Measurements from ENCODE around the gene ELFN1. TPM values are rescaled to one million over a fixed set of nuclear protein-coding genes. Genes with fewer than 3 reads are reported as not detected.

Gene ELFN1
- polyA plus RNA-seq, 1 of the 3 experiments (the other 2 are of a cell fraction) = 0.05 TPM

DNA sequence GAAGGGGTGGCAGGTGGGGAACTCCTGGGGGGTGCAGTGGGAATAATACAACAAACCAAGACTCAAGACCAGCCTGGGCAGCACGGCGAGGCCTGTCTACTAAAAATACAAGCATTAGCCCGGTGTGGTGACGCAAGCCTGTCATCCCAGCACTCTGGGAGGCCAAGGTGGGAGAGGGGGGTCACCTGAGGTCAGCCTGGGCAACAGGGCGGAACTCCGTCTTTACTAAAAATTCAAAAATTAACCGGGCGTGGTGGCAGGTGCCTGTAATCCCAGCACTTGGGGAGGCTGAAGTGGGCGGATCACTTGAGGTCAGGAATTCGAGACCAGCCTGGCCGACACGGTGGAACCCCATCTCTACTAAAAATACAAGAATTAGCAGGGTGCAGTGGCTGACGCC is 48.4 kb upstream of the ELFN1 start:
- no peak overlapping the region for H3K4me2 ChIP-seq
- H3K4me3 ChIP-seq (ENCODE audit: low read depth in 2 of 2, low read length in 1 of 2) = no peak overlapping the region
- ChIA-PET CTCF (interaction anchor here (1.0 kb wide), 1 partner anchor 43 kb away, joined by 3 read pairs; no protein-coding TSS in a partner anchor), POLR2A (no interaction called here)
- no peaks in the 10 kb centered on the region for H3K36me3 ChIP-seq (replicated peaks in 1 of 2; ENCODE audit: control insufficient read depth in 1 of 2, insufficient read depth in 2 of 2, low read length in 1 of 2)
- peaks cover 0 to 7% of the 10 kb centered on the region in 2 experiments; a peak in 1 of 4 replicates for H3K4me1 ChIP-seq (ENCODE audit: control insufficient read depth in 1 of 2, insufficient read depth in 2 of 2, low read depth in 1 of 2, low read length in 1 of 2)
- H4K20me1 ChIP-seq (ENCODE audit: insufficient read depth) = no peaks in the 10 kb centered on the region
- H3K27ac ChIP-seq (ENCODE audit: low read depth in 2 of 2, low read length in 1 of 2) = no peak overlapping the region
- no peak overlapping the region for H2AFZ ChIP-seq (ENCODE audit: low read depth)
- no peak for DNase-seq
- 0 out of 2 replicates have a peak, but pooled peaks cover 8% of the 10 kb centered on the region for H3K27me3 ChIP-seq (ENCODE audit: insufficient read depth)
- 84% methylated on average over 13 of the region's 13 CpGs for WGBS (ENCODE audit: low lambda C conversion rate)
- no peaks in the 10 kb centered on the region for H3K79me2 ChIP-seq (ENCODE audit: insufficient read depth)
- no peak overlapping the region for H3K9ac ChIP-seq
- no peaks in the 10 kb centered on the region for H3K9me2 ChIP-seq
- no peaks in the 10 kb centered on the region for H3K9me3 ChIP-seq
- H3F3A ChIP-seq (replicated peaks; ENCODE audit: insufficient read depth) = no peaks in the 10 kb centered on the region
- no peak for TF ChIP-seq FOXM1 (IDR thresholded peaks at IDR 0.05; ENCODE audit: low read depth)

DNA sequence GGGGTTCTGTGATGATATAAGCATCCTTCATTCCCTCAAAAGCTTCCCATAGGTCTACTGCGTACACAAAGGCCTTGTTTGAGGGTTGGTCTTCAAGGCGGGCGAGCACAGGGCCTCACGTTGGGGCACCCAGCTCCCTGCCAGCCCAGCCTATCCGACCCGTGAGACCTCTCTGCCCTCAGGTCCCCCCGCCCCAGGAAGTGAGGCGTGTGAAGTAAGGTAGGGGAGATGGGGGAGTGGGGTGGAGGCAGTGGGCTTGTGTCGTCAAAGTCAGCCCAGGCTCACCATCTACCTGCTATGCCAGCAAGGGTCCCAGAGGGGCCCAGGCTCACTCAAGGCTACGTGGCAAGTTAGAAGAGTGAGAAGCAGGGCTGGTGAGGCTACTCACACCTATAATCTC is 47.6 kb upstream of the ELFN1 start:
- H3F3A ChIP-seq (replicated peaks; ENCODE audit: insufficient read depth) = no peaks in the 10 kb centered on the region
- ChIA-PET CTCF (interaction anchor here (1.0 kb wide), 1 partner anchor 43 kb away, joined by 3 read pairs; no protein-coding TSS in a partner anchor), POLR2A (no interaction called here)
- H3K9ac ChIP-seq = no peak overlapping the region
- no peaks in the 10 kb centered on the region for H4K20me1 ChIP-seq (ENCODE audit: insufficient read depth)
- WGBS (ENCODE audit: low lambda C conversion rate) = 47% methylated on average over 10 of the region's 10 CpGs
- no peak overlapping the region for H3K4me2 ChIP-seq
- H3K36me3 ChIP-seq (replicated peaks in 1 of 2; ENCODE audit: control insufficient read depth in 1 of 2, insufficient read depth in 2 of 2, low read length in 1 of 2) = no peaks in the 10 kb centered on the region
- TF ChIP-seq POLR2AphosphoS5 (IDR thresholded peaks at IDR 0.05; ENCODE audit: low read depth, low read length) = no peak
- TF ChIP-seq, protein P1, sequence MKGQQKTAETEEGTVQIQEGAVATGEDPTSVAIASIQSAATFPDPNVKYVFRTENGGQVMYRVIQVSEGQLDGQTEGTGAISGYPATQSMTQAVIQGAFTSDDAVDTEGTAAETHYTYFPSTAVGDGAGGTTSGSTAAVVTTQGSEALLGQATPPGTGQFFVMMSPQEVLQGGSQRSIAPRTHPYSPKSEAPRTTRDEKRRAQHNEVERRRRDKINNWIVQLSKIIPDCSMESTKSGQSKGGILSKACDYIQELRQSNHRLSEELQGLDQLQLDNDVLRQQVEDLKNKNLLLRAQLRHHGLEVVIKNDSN (IDR thresholded peaks at IDR 0.05; ENCODE audit: borderline replicate concordance, low read depth) = no peak
- TF ChIP-seq RCOR1 (IDR thresholded peaks at IDR 0.05; ENCODE audit: low read length) = no peak
- TF ChIP-seq JUND (IDR thresholded peaks at IDR 0.05) = no peak
- TF ChIP-seq NRF1 (IDR thresholded peaks at IDR 0.05; ENCODE audit: low read depth, low read length) = no peak
- TF ChIP-seq TEAD4 (IDR thresholded peaks at IDR 0.05; ENCODE audit: borderline replicate concordance, insufficient read depth) = no peak
- TF ChIP-seq, protein P2, sequence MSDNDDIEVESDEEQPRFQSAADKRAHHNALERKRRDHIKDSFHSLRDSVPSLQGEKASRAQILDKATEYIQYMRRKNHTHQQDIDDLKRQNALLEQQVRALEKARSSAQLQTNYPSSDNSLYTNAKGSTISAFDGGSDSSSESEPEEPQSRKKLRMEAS (IDR thresholded peaks at IDR 0.05; ENCODE audit: low read depth) = no peak
- TF ChIP-seq, protein P3, sequence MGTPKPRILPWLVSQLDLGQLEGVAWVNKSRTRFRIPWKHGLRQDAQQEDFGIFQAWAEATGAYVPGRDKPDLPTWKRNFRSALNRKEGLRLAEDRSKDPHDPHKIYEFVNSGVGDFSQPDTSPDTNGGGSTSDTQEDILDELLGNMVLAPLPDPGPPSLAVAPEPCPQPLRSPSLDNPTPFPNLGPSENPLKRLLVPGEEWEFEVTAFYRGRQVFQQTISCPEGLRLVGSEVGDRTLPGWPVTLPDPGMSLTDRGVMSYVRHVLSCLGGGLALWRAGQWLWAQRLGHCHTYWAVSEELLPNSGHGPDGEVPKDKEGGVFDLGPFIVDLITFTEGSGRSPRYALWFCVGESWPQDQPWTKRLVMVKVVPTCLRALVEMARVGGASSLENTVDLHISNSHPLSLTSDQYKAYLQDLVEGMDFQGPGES (IDR thresholded peaks at IDR 0.05; ENCODE audit: low read depth, low read length) = no peak
- no peak for TF ChIP-seq RXRA (IDR thresholded peaks at IDR 0.05; ENCODE audit: borderline replicate concordance, low read depth)
- no peak for TF ChIP-seq EZH2phosphoT487 (IDR thresholded peaks at IDR 0.05; ENCODE audit: borderline replicate concordance, low read depth)
- TF ChIP-seq, protein P4, sequence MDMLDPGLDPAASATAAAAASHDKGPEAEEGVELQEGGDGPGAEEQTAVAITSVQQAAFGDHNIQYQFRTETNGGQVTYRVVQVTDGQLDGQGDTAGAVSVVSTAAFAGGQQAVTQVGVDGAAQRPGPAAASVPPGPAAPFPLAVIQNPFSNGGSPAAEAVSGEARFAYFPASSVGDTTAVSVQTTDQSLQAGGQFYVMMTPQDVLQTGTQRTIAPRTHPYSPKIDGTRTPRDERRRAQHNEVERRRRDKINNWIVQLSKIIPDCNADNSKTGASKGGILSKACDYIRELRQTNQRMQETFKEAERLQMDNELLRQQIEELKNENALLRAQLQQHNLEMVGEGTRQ (IDR thresholded peaks at IDR 0.05; ENCODE audit: borderline replicate concordance, low read depth, low read length) = no peak
- TF ChIP-seq, protein P5, sequence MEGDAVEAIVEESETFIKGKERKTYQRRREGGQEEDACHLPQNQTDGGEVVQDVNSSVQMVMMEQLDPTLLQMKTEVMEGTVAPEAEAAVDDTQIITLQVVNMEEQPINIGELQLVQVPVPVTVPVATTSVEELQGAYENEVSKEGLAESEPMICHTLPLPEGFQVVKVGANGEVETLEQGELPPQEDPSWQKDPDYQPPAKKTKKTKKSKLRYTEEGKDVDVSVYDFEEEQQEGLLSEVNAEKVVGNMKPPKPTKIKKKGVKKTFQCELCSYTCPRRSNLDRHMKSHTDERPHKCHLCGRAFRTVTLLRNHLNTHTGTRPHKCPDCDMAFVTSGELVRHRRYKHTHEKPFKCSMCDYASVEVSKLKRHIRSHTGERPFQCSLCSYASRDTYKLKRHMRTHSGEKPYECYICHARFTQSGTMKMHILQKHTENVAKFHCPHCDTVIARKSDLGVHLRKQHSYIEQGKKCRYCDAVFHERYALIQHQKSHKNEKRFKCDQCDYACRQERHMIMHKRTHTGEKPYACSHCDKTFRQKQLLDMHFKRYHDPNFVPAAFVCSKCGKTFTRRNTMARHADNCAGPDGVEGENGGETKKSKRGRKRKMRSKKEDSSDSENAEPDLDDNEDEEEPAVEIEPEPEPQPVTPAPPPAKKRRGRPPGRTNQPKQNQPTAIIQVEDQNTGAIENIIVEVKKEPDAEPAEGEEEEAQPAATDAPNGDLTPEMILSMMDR (IDR thresholded peaks at IDR 0.05) = no peak
- no peak for TF ChIP-seq GABPA (IDR thresholded peaks at IDR 0.05; ENCODE audit: low read depth)
- no peak for TF ChIP-seq FOXM1 (IDR thresholded peaks at IDR 0.05; ENCODE audit: low read depth)
- TF ChIP-seq EP300 (IDR thresholded peaks at IDR 0.05; ENCODE audit: borderline replicate concordance in 1 of 2, low read depth in 1 of 2, low read length in 1 of 2) = no peak
- TF ChIP-seq TCF12 (IDR thresholded peaks at IDR 0.05) = no peak
- no peaks in the 10 kb centered on the region for H3K9me3 ChIP-seq
- no peaks in the 10 kb centered on the region for H3K9me2 ChIP-seq
- H2AFZ ChIP-seq (ENCODE audit: low read depth) = no peak overlapping the region
- no peaks in the 10 kb centered on the region for H3K79me2 ChIP-seq (ENCODE audit: insufficient read depth)
- H3K27ac ChIP-seq (ENCODE audit: low read depth in 2 of 2, low read length in 1 of 2) = no peak overlapping the region
- 0 out of 2 replicates have a peak, but pooled peaks cover 4% of the 10 kb centered on the region for H3K27me3 ChIP-seq (ENCODE audit: insufficient read depth)
- no peak for DNase-seq
- peaks cover 0 to 7% of the 10 kb centered on the region in 2 experiments; a peak in 1 of 4 replicates for H3K4me1 ChIP-seq (ENCODE audit: control insufficient read depth in 1 of 2, insufficient read depth in 2 of 2, low read depth in 1 of 2, low read length in 1 of 2)
- H3K4me3 ChIP-seq (ENCODE audit: low read depth in 2 of 2, low read length in 1 of 2) = no peak overlapping the region
